Adrenal gland (tissue), 12 donors: ENCODE results near the gene MAP7D1. TPM values are rescaled to one million over a fixed set of nuclear protein-coding genes. Genes with fewer than 3 reads are reported as not detected.

Experiments
- DNase-seq, 7 donors: peaks; one replicate each; pipeline ENCODE4 v3.0.0-alpha.2; 2019 to 2020
- H3K27ac ChIP-seq, 5 donors: fragments of 200-600 bp; sonication (generic) in 4 of 5; 1 replicate in 3 of 5; 2 replicates in 2 of 5; pipeline versions ENCODE4 v1.5.1 to v1.8.0; 2016 to 2020; ENCODE audit warnings: mild to moderate bottlenecking in 1 of 5
- H3K27me3 ChIP-seq: fragments of 200-600 bp; 2 replicates; pipeline ENCODE4 v1.8.0; 2021
- H3K36me3 ChIP-seq, 2 donors: fragments of 200-600 bp; replicated peaks in 1 of 2; 1 replicate in 1 of 2; 2 replicates in 1 of 2; pipeline versions ENCODE4 v1.5.1 to v1.8.0; 2018 to 2022
- H3K4me1 ChIP-seq, 2 donors: fragments of 200-600 bp; replicated peaks in 1 of 2; 1 replicate in 1 of 2; 2 replicates in 1 of 2; pipeline versions ENCODE4 v1.5.1 to v1.8.0; 2018 to 2021
- H3K4me3 ChIP-seq, 4 donors: fragments of 200-600 bp; sonication (generic) in 3 of 4; one replicate each; pipeline ENCODE4 v1.5.1; 2016 to 2018
- H3K9me3 ChIP-seq, 3 donors: fragments of 200-600 bp; sonication (generic) in 1 of 3; replicated peaks in 1 of 3; 1 replicate in 2 of 3; 2 replicates in 1 of 3; pipeline versions ENCODE4 v1.5.1 to v1.8.0; 2016 to 2021
- POLR2A ChIP-seq, 2 donors: fragments of 450-650 bp; IDR thresholded peaks; one replicate each; pipeline ENCODE4 v1.6.1; 2017; ENCODE audit warnings: antibody characterized with exemption in 2 of 2, mild to moderate bottlenecking in 2 of 2, moderate library complexity in 1 of 2
- WGBS, 4 donors: extraction: QIAGEN DNeasy Blood & Tissue Kit in 2 of 4; methylation state at CpG; one replicate each; pipeline versions ENCODE4 v1.1.5 to v1.1.7; 2013 to 2017; 5-methylcytosine and 5-hydroxymethylcytosine counted together
- intact Hi-C, 2 donors: fragments of 100-400 bp; cut with DNase I; formaldehyde crosslinking; loops; one replicate each; pipeline versions ENCODE4 v1.14.1 to v1.15.0; 2022 to 2023
- polyA plus RNA-seq, 3 donors: library from polyadenylated mRNA; stranded (reverse); fragments of 200-250 nt in 2 of 3; fragments of 350-450 nt in 1 of 3; fragmentation: Illumina TruSeq in 1 of 3; extraction: RNeasy Lipid Tissue Mini Kit (QIAGEN cat#74804) in 1 of 3; gene quantifications; one replicate each; pipeline ENCODE4 v1.2.3, GENCODE V29; 2013 to 2014
- total RNA-seq, 9 donors: library from RNA; depleted of rRNA in 4 of 9; stranded (reverse); fragments of >200 nt in 4 of 9; fragments of 120-200 nt in 1 of 9; fragmentation: NEBNext Ultra II Directional in 1 of 9; extraction: Animal tissue kit (Norgen Biotek cat#: 25700) in 1 of 9; gene quantifications; one replicate each; pipeline versions ENCODE4 v1.1.0 to v1.2.4, GENCODE V29; 2013 to 2023
- TF ChIP-seq, protein P1 (sequence below), 6 experiments: fragments of 450-650 bp in 4 of 6; fragments of 200-600 bp in 2 of 6; sonication (generic) in 1 of 6; IDR thresholded peaks; 1 replicate in 5 of 6; 2 replicates in 1 of 6; pipeline versions ENCODE4 v1.5.1 to v1.8.0; 2016 to 2021; ENCODE audit warnings: antibody characterized with exemption in 6 of 6, mild to moderate bottlenecking in 2 of 6, moderate library complexity in 1 of 6
- donor health status: healthy with polysubstance abuse.
- donor health status: Bipolar disorder and iron deficiency.
- donor health status: DM: yes; HTN: yes; CAD: no.
- donor health status: DM: no; HTN: no; CAD: no.
- donor health status: DM: no; HTN: no; CAD: no.
- donor health status: DM: yes; HTN: yes; CAD: no.

The MAP7D1 gene
- total and polyA plus RNA-seq, 12 donors, result 11.8 to 121 (median 68.3) TPM

- peak in 1 of 7 donors; percentile 33 for DNase-seq
- peak overlapping the region in 1 of 4 donors; percentile 73 for H3K4me3 ChIP-seq
- 84 to 87% (median 85%) methylated on average over 32 to 33 of the region's 33 CpGs for WGBS, 4 donors
- intact Hi-C loops, result loop anchor here (10.0 kb wide), 1 partner anchor 62 kb away; no protein-coding TSS in a partner anchor
- H3K36me3 ChIP-seq, result peaks cover 0 to 3% of the 10 kb centered on the region in 2 donors
- H3K27ac ChIP-seq, result peak overlapping the region; percentile 88 to 96 (median 95)
- no peaks in the 10 kb centered on the region for H3K27me3 ChIP-seq
- TF ChIP-seq POLR2A (IDR thresholded peaks at IDR 0.05), result no peak
- TF ChIP-seq, protein P1, sequence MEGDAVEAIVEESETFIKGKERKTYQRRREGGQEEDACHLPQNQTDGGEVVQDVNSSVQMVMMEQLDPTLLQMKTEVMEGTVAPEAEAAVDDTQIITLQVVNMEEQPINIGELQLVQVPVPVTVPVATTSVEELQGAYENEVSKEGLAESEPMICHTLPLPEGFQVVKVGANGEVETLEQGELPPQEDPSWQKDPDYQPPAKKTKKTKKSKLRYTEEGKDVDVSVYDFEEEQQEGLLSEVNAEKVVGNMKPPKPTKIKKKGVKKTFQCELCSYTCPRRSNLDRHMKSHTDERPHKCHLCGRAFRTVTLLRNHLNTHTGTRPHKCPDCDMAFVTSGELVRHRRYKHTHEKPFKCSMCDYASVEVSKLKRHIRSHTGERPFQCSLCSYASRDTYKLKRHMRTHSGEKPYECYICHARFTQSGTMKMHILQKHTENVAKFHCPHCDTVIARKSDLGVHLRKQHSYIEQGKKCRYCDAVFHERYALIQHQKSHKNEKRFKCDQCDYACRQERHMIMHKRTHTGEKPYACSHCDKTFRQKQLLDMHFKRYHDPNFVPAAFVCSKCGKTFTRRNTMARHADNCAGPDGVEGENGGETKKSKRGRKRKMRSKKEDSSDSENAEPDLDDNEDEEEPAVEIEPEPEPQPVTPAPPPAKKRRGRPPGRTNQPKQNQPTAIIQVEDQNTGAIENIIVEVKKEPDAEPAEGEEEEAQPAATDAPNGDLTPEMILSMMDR (IDR thresholded peaks at IDR 0.05), result no peak
- H3K9me3 ChIP-seq, result no peaks in the 10 kb centered on the region
- peaks cover 24 to 34% of the 10 kb centered on the region in 2 donors for H3K4me1 ChIP-seq
Measured at GRCh38 chr1:36222481-36223380, 66.8 kb downstream of the MAP7D1 start.

DNA sequence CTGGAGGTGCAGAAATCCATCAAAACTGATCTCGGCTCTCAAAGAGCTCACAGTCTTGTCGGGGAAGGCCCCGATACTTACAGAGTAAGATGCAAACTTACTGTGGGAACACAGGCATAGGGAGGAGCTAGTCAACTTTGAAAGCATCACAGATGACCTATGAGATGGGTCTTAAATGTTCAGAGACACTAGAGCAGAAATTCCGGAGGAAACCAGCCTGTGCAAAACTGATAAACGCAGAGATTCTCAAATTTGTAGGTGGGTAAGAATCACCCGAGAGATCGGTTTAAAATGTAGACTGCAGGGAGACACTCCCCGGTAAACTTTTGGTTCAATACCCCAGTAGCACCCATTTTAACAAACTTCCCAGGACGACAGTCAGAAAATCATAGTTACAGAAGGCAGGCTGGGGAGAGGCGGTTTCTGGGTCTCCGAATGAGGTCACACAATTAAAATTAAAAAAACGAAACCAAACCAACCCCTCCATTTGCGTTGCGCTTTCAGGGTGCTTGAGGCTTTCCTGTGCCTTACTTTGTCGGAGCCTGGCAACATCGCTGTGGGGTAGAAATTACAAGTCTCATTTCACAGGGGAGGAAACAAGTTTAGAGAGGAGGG is 67.5 kb downstream of the MAP7D1 start:
- peaks cover 27 to 38% of the 10 kb centered on the region in 2 donors for H3K4me1 ChIP-seq
- peak overlapping the region in 3 of 4 donors; percentile 27 to 73 (median 56) for H3K4me3 ChIP-seq
- peak overlapping the region; percentile 88 to 96 (median 95) for H3K27ac ChIP-seq
- peak in 1 of 2 donors; percentile 55 for TF ChIP-seq POLR2A (IDR thresholded peaks at IDR 0.05)
- TF ChIP-seq, protein P1 (IDR thresholded peaks at IDR 0.05), result no peak
- 1 to 2% (median 2%) methylated on average over 16 of the region's 16 CpGs for WGBS, 4 donors
- peaks cover 0 to 6% of the 10 kb centered on the region in 2 donors for H3K36me3 ChIP-seq
- peak in 2 of 7 donors; percentile 23 to 24 for DNase-seq
- no peaks in the 10 kb centered on the region for H3K27me3 ChIP-seq
- no peaks in the 10 kb centered on the region for H3K9me3 ChIP-seq
- intact Hi-C loops, result loop anchor here (10.0 kb wide), 1 partner anchor 61 kb away; no protein-coding TSS in a partner anchor

DNA sequence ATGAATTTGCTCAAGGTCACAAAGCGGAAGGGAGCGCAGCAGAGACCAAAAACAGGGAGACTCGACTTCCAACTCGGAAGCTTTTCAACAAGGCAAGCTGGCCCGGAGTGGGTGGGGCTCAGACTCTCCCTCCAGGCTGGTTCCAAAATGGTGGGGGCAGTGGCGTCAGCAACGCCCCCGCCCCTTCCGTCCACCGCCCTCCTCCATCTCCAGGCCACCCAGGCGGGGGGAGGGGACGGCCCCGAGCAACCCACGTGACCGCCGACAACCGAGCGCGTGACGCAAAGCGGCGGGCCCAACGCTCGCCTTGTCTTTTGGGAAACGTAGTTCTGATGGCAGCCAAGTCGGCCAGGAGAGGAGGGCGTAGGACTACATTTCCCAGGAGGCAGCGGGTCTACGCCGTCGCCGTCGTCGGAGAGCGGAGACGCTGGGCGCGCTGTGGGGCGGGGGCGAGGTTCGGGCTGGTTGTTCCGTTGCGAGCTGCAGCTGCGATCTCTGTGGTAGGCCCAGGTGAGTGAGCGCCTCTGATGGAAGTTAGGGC is 68.1 kb downstream of the MAP7D1 start, which contains the start of gene THRAP3:
TSS of gene THRAP3 (plus strand) at position 448 of the 541 bp plus-strand sequence. CDS start 58,121 bp downstream, outside the sequence.
- H3K9me3 ChIP-seq, result no peaks in the 10 kb centered on the region
- H3K4me1 ChIP-seq, result peaks cover 33 to 38% of the 10 kb centered on the region in 2 donors
- H3K27me3 ChIP-seq, result no peaks in the 10 kb centered on the region
- DNase-seq, result peak; percentile 99 to 100 (median 100)
- intact Hi-C loops, result loop anchor here (10.0 kb wide), 1 partner anchor 61 kb away; no protein-coding TSS in a partner anchor
- peaks cover 0 to 9% of the 10 kb centered on the region in 2 donors for H3K36me3 ChIP-seq
- peak within 1 kb of the TSS; percentile 71 to 99 (median 80) for H3K4me3 ChIP-seq
- peak within 1 kb of the TSS; percentile 88 to 99 (median 96) for H3K27ac ChIP-seq
- WGBS, 4 donors, result 0% methylated on average over 7 to 45 of the region's 45 CpGs
- TF ChIP-seq, protein P1 (IDR thresholded peaks at IDR 0.05), result no peak
- peak; percentile 98 for TF ChIP-seq POLR2A (IDR thresholded peaks at IDR 0.05)
